GM12892 (cell line): ENCODE results near the gene NKAIN2.

Source experiments
- POLR2A ChIP-seq: IDR thresholded peaks from 2 replicates; pipeline ENCODE4 v1.6.1; 2011; ENCODE audit warnings: low read depth, low read length, control low read depth
- POLR2AphosphoS5 ChIP-seq: IDR thresholded peaks from 2 replicates; pipeline ENCODE4 v1.6.1; 2011; ENCODE audit warnings: low read depth, low read length, control low read depth
- TAF1 ChIP-seq: IDR thresholded peaks from 2 replicates; pipeline ENCODE4 v1.6.1; 2011; ENCODE audit warnings: low read depth, mild to moderate bottlenecking, control low read depth, low read length, borderline replicate concordance

GRCh38 chr6:124443541-124443940, 639.9 kb downstream of the NKAIN2 start:
- no peak for TF ChIP-seq POLR2A
- TF ChIP-seq POLR2AphosphoS5, result no peak
- no peak for TF ChIP-seq TAF1
